PC-9 (cell line): ENCODE data around the gene CNTNAP2. TPM values are rescaled to one million over a fixed set of nuclear protein-coding genes. Genes with fewer than 3 reads are reported as not detected.

Experiments used
- BruUV-seq: library from RNA; stranded (reverse); fragments of 400-500 nt; replicated peaks from 2 replicates; lab custom pipeline; 2021; lab: Mats Ljungman, UMichigan
- CTCF ChIA-PET: fragments of 300-600 bp; sonication (Branson Sonifier 250); formaldehyde crosslinking; loops from one replicate; lab custom pipeline; 2022; ENCODE audit warnings: antibody characterized with exemption; lab: Charles Lee
- POLR2A ChIA-PET: fragments of 300-600 bp; sonication (Branson Sonifier 250); formaldehyde crosslinking; loops from one replicate; lab custom pipeline; 2022; ENCODE audit warnings: antibody characterized with exemption; ENCODE audit not compliant: unreplicated experiment; lab: Charles Lee
- DNase-seq, 2 experiments: peaks; one replicate each; pipeline versions ENCODE4 v3.0.0 to v3.0.0-alpha.2; 2015 to 2022; ENCODE audit warnings: mixed read lengths in 1 of 2
- H2AFZ ChIP-seq: fragments of 200-600 bp; sonication (generic); 2 replicates; pipeline ENCODE4 v1.8.1; 2017; ENCODE audit warnings: antibody characterized with exemption
- H3F3A ChIP-seq: fragments of 200-600 bp; sonication (generic); 2 replicates; pipeline ENCODE4 v1.8.1; 2017; ENCODE audit warnings: antibody characterized with exemption, mild to moderate bottlenecking, low read depth; ENCODE audit not compliant: insufficient read depth
- H3K27ac ChIP-seq: fragments of 200-600 bp; sonication (generic); 2 replicates; pipeline ENCODE4 v1.6.1; 2016; ENCODE audit warnings: mixed run types
- H3K27me3 ChIP-seq: fragments of 200-600 bp; sonication (generic); 2 replicates; pipeline ENCODE4 v1.6.1; 2016; ENCODE audit warnings: low read depth, mixed run types; ENCODE audit not compliant: insufficient read depth
- H3K36me3 ChIP-seq: fragments of 200-600 bp; sonication (generic); 2 replicates; pipeline ENCODE4 v1.6.1; 2016; ENCODE audit warnings: low read depth, mixed run types
- H3K4me1 ChIP-seq: fragments of 200-600 bp; sonication (generic); replicated peaks from 2 replicates; pipeline ENCODE4 v1.6.1; 2016; ENCODE audit warnings: mixed run types; ENCODE audit not compliant: insufficient read depth
- H3K4me2 ChIP-seq: fragments of 200-600 bp; sonication (generic); 2 replicates; pipeline ENCODE4 v1.6.1; 2017; ENCODE audit warnings: mixed run types
- H3K4me3 ChIP-seq: fragments of 200-600 bp; sonication (generic); 2 replicates; pipeline ENCODE4 v1.6.1; 2016; ENCODE audit warnings: mixed run types
- H3K79me2 ChIP-seq: fragments of 200-600 bp; sonication (generic); 2 replicates; pipeline ENCODE4 v1.6.1; 2017; ENCODE audit warnings: low read depth, mixed run types
- H3K9me2 ChIP-seq: fragments of 200-600 bp; sonication (generic); 2 replicates; pipeline ENCODE4 v1.8.1; 2017; ENCODE audit warnings: mild to moderate bottlenecking; ENCODE audit not compliant: insufficient read depth
- H3K9me3 ChIP-seq: fragments of 200-600 bp; sonication (generic); 2 replicates; pipeline ENCODE4 v1.8.1; 2016; ENCODE audit warnings: low read depth; ENCODE audit not compliant: insufficient read depth
- H4K20me1 ChIP-seq: fragments of 200-600 bp; sonication (generic); 2 replicates; pipeline ENCODE4 v1.8.1; 2017; ENCODE audit not compliant: insufficient read depth
- EZH2 ChIP-seq: fragments of 200-600 bp; sonication (generic); IDR thresholded peaks from 2 replicates; pipeline ENCODE4 v1.8.0; 2017; ENCODE audit warnings: antibody characterized with exemption, low read depth
- intact Hi-C: fragments of 100-400 bp; cut with micrococcal nuclease; formaldehyde crosslinking; loops from one replicate; pipeline ENCODE4 v1.10.0; 2022; ENCODE audit not compliant: unreplicated experiment
- total RNA-seq: library from RNA; stranded (reverse); gene quantifications from 2 replicates; pipeline ENCODE4 v1.2.3, GENCODE V29; 2021
- TF ChIP-seq, protein P1 (sequence below): fragments of 200-600 bp; sonication (generic); conservative IDR thresholded peaks from 2 replicates; pipeline ENCODE4 v1.6.1; 2017; ENCODE audit warnings: mixed run types, antibody characterized with exemption, mild to moderate bottlenecking, moderate library complexity

The CNTNAP2 gene
- total RNA-seq, 1 experiment from 2014 or later, result not detected

DNA sequence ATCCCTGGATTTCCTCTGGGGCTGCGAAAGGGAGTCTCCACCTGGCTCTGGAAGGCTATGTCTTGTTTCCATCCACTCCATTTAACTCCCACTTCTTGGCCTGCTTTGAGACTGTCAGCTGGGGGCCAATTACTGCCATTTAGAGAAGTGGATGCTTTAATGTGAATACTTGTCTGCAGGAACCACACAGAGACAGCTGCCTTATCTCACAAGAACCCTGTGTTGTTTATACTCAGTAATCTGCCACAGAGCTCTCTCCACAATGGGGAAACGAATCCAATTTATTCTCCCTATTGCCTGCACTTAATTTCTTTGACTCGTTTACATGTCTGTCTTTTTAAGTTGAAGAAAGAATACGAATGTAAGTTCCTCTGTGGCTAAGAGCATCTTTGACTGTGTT is 1687.0 kb downstream of the CNTNAP2 start:
- no peaks in the 10 kb centered on the region for H3K9me2 ChIP-seq
- POLR2A ChIA-PET, result no interaction called here
- no peak for TF ChIP-seq EZH2
- TF ChIP-seq, protein P1, sequence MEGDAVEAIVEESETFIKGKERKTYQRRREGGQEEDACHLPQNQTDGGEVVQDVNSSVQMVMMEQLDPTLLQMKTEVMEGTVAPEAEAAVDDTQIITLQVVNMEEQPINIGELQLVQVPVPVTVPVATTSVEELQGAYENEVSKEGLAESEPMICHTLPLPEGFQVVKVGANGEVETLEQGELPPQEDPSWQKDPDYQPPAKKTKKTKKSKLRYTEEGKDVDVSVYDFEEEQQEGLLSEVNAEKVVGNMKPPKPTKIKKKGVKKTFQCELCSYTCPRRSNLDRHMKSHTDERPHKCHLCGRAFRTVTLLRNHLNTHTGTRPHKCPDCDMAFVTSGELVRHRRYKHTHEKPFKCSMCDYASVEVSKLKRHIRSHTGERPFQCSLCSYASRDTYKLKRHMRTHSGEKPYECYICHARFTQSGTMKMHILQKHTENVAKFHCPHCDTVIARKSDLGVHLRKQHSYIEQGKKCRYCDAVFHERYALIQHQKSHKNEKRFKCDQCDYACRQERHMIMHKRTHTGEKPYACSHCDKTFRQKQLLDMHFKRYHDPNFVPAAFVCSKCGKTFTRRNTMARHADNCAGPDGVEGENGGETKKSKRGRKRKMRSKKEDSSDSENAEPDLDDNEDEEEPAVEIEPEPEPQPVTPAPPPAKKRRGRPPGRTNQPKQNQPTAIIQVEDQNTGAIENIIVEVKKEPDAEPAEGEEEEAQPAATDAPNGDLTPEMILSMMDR, result no peak
- no peaks in the 10 kb centered on the region for H3K36me3 ChIP-seq
- no peaks in the 10 kb centered on the region for H3F3A ChIP-seq
- BruUV-seq, result no TSS peak
- no peak overlapping the region for H3K4me3 ChIP-seq
- H3K4me1 ChIP-seq, result no peaks in the 10 kb centered on the region
- H3K4me2 ChIP-seq, result no peak overlapping the region
- H3K27ac ChIP-seq, result no peak overlapping the region
- DNase-seq, result no peak
- H3K9me3 ChIP-seq, result no peaks in the 10 kb centered on the region
- intact Hi-C loops, result no loop called here
- no peaks in the 10 kb centered on the region for H4K20me1 ChIP-seq
- no peaks in the 10 kb centered on the region for H3K27me3 ChIP-seq
- no peak overlapping the region for H2AFZ ChIP-seq
- H3K79me2 ChIP-seq, result no peaks in the 10 kb centered on the region
- CTCF ChIA-PET, result no interaction called here

DNA sequence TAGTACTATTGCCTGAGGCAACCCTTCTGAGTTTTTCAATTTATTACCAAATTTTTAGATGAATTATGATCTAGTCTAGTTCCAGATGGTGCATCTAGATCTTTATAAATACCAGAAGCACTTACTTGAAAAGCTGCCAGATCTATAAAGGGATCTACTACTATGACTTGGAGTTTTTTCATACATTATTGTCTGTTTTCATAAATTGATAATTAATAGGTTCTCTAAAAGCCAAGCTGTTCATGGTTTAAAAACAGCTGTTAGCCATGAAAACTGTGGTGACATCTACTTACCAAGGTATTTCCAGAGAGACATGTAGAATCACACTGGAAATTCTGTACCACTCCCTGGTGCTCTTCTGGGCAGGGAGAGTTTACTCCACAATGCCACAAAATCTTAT is 1687.4 kb downstream of the CNTNAP2 start:
- Histone ChIP-seq H3K4me2 (no peak overlapping the region), H2AFZ (no peak overlapping the region), H3K9me3 (no peaks in the 10 kb centered on the region), H3K4me1 (no peaks in the 10 kb centered on the region), H3K79me2 (no peaks in the 10 kb centered on the region), H3K9me2 (no peaks in the 10 kb centered on the region), H3K27ac (no peak overlapping the region), H3K4me3 (no peak overlapping the region), H3K27me3 (no peaks in the 10 kb centered on the region), H3K36me3 (no peaks in the 10 kb centered on the region), H3F3A (no peaks in the 10 kb centered on the region), H4K20me1 (no peaks in the 10 kb centered on the region)
- no peak for TF ChIP-seq EZH2
- TF ChIP-seq, protein P1, result no peak
- intact Hi-C loops, result no loop called here
- BruUV-seq, result no TSS peak
- DNase-seq, result no peak
- ChIA-PET POLR2A (no interaction called here), CTCF (no interaction called here)

DNA sequence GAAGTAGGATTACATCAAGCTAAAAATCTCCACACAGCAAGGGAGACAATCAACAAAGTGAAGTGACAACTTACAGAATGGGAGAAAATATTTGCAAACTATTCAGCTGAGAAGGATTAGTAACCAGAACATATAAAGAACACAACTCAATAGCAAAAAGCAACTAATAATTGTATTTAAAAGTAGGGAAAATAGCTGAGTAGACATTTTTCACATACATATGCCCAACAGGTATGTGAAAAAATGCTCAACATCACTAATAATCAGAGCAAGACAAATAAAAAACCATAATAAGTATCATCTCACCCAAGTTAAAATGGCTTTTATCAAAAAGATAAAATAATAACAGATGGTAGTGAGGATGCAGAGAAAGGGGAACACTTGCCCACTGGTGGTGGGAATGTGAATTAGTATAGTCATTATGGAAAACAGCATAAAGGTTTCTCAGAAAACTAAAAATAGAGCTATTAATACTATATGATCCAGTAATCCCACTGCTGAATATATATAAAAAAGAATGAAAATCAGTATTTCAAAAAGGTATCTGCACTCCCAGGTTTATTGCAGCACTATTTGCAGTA is 1689.5 kb downstream of the CNTNAP2 start:
- no peak overlapping the region for H3K27ac ChIP-seq
- H2AFZ ChIP-seq, result no peak overlapping the region
- TF ChIP-seq, protein P1, result peak; percentile 37; the same call in 1 of the 2 replicates
- TF ChIP-seq EZH2, result no peak
- H3K27me3 ChIP-seq, result no peaks in the 10 kb centered on the region
- no peaks in the 10 kb centered on the region for H3K4me1 ChIP-seq
- no peak for DNase-seq
- no peak overlapping the region for H3K4me2 ChIP-seq
- H3K36me3 ChIP-seq, result no peaks in the 10 kb centered on the region
- no peaks in the 10 kb centered on the region for H3K9me2 ChIP-seq
- H3K79me2 ChIP-seq, result no peaks in the 10 kb centered on the region
- H3K4me3 ChIP-seq, result no peak overlapping the region
- H3F3A ChIP-seq, result no peaks in the 10 kb centered on the region
- no TSS peak for BruUV-seq
- ChIA-PET POLR2A (no interaction called here), CTCF (no interaction called here)
- intact Hi-C loops, result no loop called here
- no peaks in the 10 kb centered on the region for H4K20me1 ChIP-seq
- no peaks in the 10 kb centered on the region for H3K9me3 ChIP-seq
